Amniotic stem cell (primary cell): ENCODE results near the gene SH3BP2.
A peak's percentile ranks its signal among the peaks of the same experiment; 100 is the strongest.

ENCODE experiments used
- DNase-seq: peaks from one replicate; lab custom pipeline; 2025; lab: John Stamatoyannopoulos, UW

The SH3BP2 gene

GRCh38 chr4:2790583-2791517, 2.0 kb upstream of the SH3BP2 start:
- no peak for DNase-seq

GRCh38 chr4:2791518-2792395, 1.1 kb upstream of the SH3BP2 start:
- no peak for DNase-seq

GRCh38 chr4:2792396-2792710, 532 bp upstream of the SH3BP2 start:
- no peak for DNase-seq

- no peak for DNase-seq
Observed at GRCh38 chr4:2793586-2794485, 951 bp downstream of the SH3BP2 start.

GRCh38 chr4:2794486-2795299, 1.8 kb downstream of the SH3BP2 start:
- DNase-seq, result no peak

- DNase-seq, result no peak
Observed at GRCh38 chr4:2795300-2795892, 2.5 kb downstream of the SH3BP2 start.

GRCh38 chr4:2795893-2796848, 3.3 kb downstream of the SH3BP2 start:
- DNase-seq, result peak; percentile 40

GRCh38 chr4:2796849-2797544, 4.1 kb downstream of the SH3BP2 start:
- DNase-seq, result no peak

- DNase-seq, result no peak
Observed at GRCh38 chr4:2797545-2798305, 4.8 kb downstream of the SH3BP2 start.

- DNase-seq, result no peak
Observed at GRCh38 chr4:2798399-2799223, 5.7 kb downstream of the SH3BP2 start.

- no peak for DNase-seq
Observed at GRCh38 chr4:2799224-2799911, 6.5 kb downstream of the SH3BP2 start.

GRCh38 chr4:2799971-2800690, 7.2 kb downstream of the SH3BP2 start:
- no peak for DNase-seq

GRCh38 chr4:2800691-2801596, 8.1 kb downstream of the SH3BP2 start:
- no peak for DNase-seq

- DNase-seq, result no peak
Observed at GRCh38 chr4:2802618-2803531, 10.0 kb downstream of the SH3BP2 start.
